Measurements from ENCODE around the gene NRSN2. TPM values are rescaled to one million over a fixed set of nuclear protein-coding genes. Genes with fewer than 3 reads are reported as not detected.
"Not testable (repeated sequence)": the region's sequence is repeated elsewhere in the genome, so short reads cannot be mapped to it uniquely, and the experiment has no call there.

NRSN2 gene
- total RNA-seq, 1 donor from 2014 or later, result 89.3 TPM

DNA sequence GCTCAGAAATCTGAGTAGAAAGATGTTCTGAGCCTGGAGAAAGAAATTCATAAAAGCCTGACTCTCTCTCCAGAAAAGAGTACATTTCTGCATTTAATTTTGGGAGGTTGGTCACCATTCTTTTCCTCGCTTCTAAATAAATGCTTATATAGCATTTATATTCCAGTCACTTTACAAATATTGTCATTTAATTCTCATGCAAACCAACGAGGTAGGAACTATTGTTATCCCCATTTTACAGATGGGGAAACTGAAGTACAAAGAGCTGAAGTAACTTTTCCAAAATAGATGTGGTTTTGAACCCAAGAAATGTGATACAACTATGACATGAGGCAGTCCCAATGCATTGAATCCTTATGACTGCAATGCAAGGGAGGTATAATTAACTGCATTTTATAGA is 29.2 kb downstream of the NRSN2 start:
- TF ChIP-seq, protein P1, sequence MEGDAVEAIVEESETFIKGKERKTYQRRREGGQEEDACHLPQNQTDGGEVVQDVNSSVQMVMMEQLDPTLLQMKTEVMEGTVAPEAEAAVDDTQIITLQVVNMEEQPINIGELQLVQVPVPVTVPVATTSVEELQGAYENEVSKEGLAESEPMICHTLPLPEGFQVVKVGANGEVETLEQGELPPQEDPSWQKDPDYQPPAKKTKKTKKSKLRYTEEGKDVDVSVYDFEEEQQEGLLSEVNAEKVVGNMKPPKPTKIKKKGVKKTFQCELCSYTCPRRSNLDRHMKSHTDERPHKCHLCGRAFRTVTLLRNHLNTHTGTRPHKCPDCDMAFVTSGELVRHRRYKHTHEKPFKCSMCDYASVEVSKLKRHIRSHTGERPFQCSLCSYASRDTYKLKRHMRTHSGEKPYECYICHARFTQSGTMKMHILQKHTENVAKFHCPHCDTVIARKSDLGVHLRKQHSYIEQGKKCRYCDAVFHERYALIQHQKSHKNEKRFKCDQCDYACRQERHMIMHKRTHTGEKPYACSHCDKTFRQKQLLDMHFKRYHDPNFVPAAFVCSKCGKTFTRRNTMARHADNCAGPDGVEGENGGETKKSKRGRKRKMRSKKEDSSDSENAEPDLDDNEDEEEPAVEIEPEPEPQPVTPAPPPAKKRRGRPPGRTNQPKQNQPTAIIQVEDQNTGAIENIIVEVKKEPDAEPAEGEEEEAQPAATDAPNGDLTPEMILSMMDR (IDR thresholded peaks at IDR 0.05; ENCODE audit: partially characterized antibody, unreplicated experiment), result no peak
- Mint-ChIP-seq H3K4me3 (ENCODE audit: unreplicated experiment) (no peak overlapping the region), H3K27ac (ENCODE audit: unreplicated experiment) (no peak overlapping the region), H3K36me3 (ENCODE audit: unreplicated experiment) (no peaks in the 10 kb centered on the region), H3K27me3 (ENCODE audit: unreplicated experiment) (peaks cover 6% of the 10 kb centered on the region), H3K4me1 (ENCODE audit: low read depth, unreplicated experiment) (peaks cover 4% of the 10 kb centered on the region), H3K9me3 (ENCODE audit: unreplicated experiment) (peaks cover 1% of the 10 kb centered on the region)
- no peak for DNase-seq

DNA sequence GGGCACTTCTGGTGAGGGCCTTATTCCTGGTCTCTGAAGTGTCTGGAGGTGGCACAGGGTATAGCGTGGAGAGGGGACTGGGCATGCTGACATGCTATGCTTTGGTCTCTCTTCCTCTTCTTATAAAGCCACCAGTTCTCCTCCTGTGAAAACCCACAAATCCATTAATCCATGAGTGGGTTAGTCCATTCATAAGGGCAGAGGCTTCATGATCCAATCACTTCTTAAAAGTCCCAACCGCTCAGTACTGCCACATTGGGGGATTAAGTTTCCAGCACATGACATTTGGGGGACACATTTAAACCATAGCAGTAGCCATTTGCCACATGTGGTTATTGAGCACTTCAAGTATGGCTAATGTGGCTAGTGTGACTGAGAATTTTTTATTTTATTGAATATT is 29.8 kb downstream of the NRSN2 start:
- H3K9me3 Mint-ChIP-seq (ENCODE audit: unreplicated experiment), result peaks cover 1% of the 10 kb centered on the region
- no peaks in the 10 kb centered on the region for H3K36me3 Mint-ChIP-seq (ENCODE audit: unreplicated experiment)
- H3K4me3 Mint-ChIP-seq (ENCODE audit: unreplicated experiment), result no peak overlapping the region
- TF ChIP-seq, protein P1 (IDR thresholded peaks at IDR 0.05; ENCODE audit: partially characterized antibody, unreplicated experiment), result no peak
- no peak for DNase-seq
- H3K27me3 Mint-ChIP-seq (ENCODE audit: unreplicated experiment), result peaks cover 6% of the 10 kb centered on the region
- H3K27ac Mint-ChIP-seq (ENCODE audit: unreplicated experiment), result no peak overlapping the region
- H3K4me1 Mint-ChIP-seq (ENCODE audit: low read depth, unreplicated experiment), result peaks cover 4% of the 10 kb centered on the region

DNA sequence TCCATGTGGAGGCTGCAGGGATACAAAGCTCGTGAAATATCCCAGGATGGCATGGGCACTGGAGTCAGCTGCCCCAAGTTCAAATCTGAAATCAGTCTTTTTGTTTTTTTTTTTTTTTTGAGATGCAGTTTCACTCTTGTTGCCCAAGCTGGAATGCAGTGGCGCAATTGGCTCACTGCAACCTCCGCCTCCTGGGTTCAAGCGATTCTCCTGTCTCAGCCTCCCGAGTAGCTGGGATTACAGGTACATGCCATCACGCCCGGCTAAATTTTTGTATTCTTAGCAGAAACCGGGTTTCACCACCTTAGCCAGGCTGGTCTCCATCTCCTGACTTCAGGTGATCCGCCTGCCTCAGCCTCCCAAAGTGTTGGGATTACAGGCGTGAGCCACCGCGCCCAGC is 30.7 kb downstream of the NRSN2 start:
- not testable (repeated sequence) for H3K27me3 Mint-ChIP-seq (ENCODE audit: unreplicated experiment); H3K9me3 Mint-ChIP-seq (ENCODE audit: unreplicated experiment)

DNA sequence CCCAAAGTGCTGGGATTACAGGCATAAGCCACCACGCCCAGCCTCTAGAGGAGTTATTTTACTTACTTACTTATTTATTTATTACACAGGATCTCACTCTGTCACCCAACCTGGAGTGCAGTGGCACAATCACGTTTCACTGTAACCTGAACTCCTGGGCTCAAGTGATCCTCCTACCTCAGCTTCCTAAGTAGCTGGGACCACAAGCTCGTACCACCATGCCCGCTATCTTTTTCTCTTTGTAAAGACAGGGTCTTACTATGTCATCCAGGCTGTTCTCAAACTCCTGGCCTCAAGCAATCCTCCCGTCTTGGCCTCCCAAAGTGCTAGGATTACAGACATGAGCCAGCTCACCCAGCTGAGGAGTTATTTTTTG is 32.0 kb downstream of the NRSN2 start:
- Mint-ChIP-seq H3K27me3 (ENCODE audit: unreplicated experiment) (peaks cover 7% of the 10 kb centered on the region), H3K4me3 (ENCODE audit: unreplicated experiment) (no peak overlapping the region), H3K27ac (ENCODE audit: unreplicated experiment) (no peak overlapping the region), H3K9me3 (ENCODE audit: unreplicated experiment) (peaks cover 3% of the 10 kb centered on the region), H3K36me3 (ENCODE audit: unreplicated experiment) (no peaks in the 10 kb centered on the region), H3K4me1 (ENCODE audit: low read depth, unreplicated experiment) (peaks cover 2% of the 10 kb centered on the region)
- TF ChIP-seq, protein P1 (IDR thresholded peaks at IDR 0.05; ENCODE audit: partially characterized antibody, unreplicated experiment), result no peak
- no peak for DNase-seq

More for the DNA sequence above, 30.7 kb downstream of the NRSN2 start:
- not testable (repeated sequence) for H3K27ac Mint-ChIP-seq (ENCODE audit: unreplicated experiment); H3K36me3 Mint-ChIP-seq (ENCODE audit: unreplicated experiment); DNase-seq; H3K4me3 Mint-ChIP-seq (ENCODE audit: unreplicated experiment); H3K4me1 Mint-ChIP-seq (ENCODE audit: low read depth, unreplicated experiment)

- TF ChIP-seq, protein P1 (IDR thresholded peaks at IDR 0.05; ENCODE audit: partially characterized antibody, unreplicated experiment), result no peak
- H3K4me3 Mint-ChIP-seq (ENCODE audit: unreplicated experiment), result peak overlapping the region; percentile 80
- H3K27me3 Mint-ChIP-seq (ENCODE audit: unreplicated experiment), result peaks cover 5% of the 10 kb centered on the region
- peaks cover 2% of the 10 kb centered on the region for H3K4me1 Mint-ChIP-seq (ENCODE audit: low read depth, unreplicated experiment)
- H3K9me3 Mint-ChIP-seq (ENCODE audit: unreplicated experiment), result peaks cover 3% of the 10 kb centered on the region
- H3K36me3 Mint-ChIP-seq (ENCODE audit: unreplicated experiment), result no peaks in the 10 kb centered on the region
- DNase-seq, result peak; percentile 85
- peak overlapping the region; percentile 73 for H3K27ac Mint-ChIP-seq (ENCODE audit: unreplicated experiment)
These were observed 34.1 kb downstream of the NRSN2 start for GRCh38 chr20:380763-381580.
